GM18498 (cell line): ENCODE results near the gene RNF40.
A peak's percentile ranks its signal among the peaks of the same experiment; 100 is the strongest.

ENCODE experiments used
- ATAC-seq: cut with Tn5 transposase; IDR thresholded peaks from one replicate; pipeline ENCODE4 v1.9.1; 2021; ENCODE audit warnings: mild to moderate bottlenecking, moderate library complexity; ENCODE audit not compliant: unreplicated experiment

Gene RNF40

GRCh38 chr16:30740364-30741251 is 21.5 kb upstream of the RNF40 start:
- no peak for ATAC-seq

- no peak for ATAC-seq
Measured at GRCh38 chr16:30741461-30741914, 20.6 kb upstream of the RNF40 start.

DNA sequence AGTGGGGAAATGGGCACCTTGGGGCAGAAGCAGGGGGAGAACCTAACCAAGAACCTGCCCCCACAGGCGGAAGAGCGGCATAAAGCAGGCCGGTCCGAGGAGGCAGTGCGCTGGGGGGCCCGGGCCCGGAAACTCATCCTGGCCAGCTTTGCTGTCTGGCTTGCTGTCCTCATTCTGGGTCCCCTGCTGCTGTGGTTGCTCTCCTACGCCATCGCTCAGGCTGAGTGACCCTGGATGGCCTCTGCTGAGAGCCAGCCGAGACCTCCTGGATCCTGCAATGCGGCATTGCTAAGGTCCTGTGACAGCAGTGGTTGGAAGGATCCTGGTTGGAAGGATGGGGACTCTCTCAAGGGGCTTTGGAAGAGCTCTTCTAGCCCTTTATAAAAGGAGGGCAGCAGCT is 18.4 kb upstream of the RNF40 start:
- ATAC-seq = no peak

- ATAC-seq = no peak
Measured at GRCh38 chr16:30744183-30744582, 17.9 kb upstream of the RNF40 start.

GRCh38 chr16:30745082-30745481 is 17.0 kb upstream of the RNF40 start:
- ATAC-seq = no peak

GRCh38 chr16:30746638-30747175 is 15.4 kb upstream of the RNF40 start:
- ATAC-seq = no peak

DNA sequence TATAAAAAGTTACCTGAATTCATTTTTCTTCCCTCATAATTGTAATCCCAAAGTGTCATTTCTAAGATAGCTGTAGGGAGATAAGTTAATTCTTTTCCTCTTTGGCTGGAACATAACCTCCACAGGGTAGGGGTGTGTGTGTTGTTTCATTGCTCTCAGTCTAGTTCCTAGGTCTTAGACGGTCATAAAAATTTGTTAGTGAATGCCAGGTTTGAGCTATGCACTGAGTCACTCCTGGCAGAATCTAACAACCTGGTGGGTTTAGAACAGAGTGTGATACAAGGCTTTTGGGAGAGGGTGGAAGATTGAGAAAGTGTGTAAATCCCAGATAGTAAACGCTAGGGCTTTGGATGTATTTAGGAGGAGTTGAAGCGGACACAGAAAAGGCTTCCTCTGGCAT is 14.8 kb upstream of the RNF40 start:
- no peak for ATAC-seq

DNA sequence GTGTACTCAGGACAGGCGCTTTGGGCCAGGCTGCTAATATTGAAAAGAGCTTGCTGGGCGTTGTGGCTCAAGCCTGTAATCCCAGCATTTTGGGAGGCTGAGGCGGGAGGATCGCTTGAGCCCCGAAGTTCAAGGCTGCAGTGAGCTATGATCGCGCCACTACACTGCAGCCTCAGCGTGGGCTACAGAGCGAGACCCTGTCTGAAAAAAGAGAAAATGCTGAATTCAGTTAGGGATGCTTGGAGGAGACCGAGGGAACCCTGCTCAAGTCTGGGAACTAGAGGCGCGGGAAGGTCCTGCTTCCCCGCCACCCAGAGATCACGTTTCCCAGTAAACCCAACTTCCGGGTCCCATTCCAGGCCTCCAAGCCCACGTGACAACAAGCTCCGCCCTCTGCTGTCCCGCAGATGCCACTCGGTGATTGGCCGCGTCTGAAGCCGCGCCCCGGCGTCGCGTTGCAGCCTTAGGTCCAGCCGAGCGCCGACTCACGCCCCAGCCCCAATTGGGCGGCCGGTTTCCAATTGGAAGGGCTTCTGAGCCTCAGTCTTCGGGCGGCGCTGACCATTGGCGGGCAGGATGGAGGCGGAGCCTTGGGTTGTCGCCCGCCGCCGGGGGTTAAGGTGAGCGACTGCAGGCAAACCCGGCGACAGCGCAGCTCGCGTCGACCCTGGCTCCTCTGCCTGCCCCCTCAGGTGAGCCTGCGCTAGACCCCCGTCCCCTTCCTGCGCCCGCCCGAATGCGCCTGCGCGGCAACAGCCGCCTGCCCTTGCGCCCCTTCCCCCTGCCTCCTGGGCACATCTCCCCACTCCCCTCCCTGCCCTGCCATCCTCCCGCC is 14.1 kb upstream of the RNF40 start, which contains the start of gene PHKG2:
Gene PHKG2, plus strand, starts transcription at position 627 of the 835 bp plus-strand sequence. CDS start 396 bp downstream, outside the sequence.
- peak; percentile 95 for ATAC-seq

GRCh38 chr16:30748634-30749445 is 13.3 kb upstream of the RNF40 start:
- peak; percentile 27 for ATAC-seq

GRCh38 chr16:30750201-30750600 is 11.9 kb upstream of the RNF40 start:
- ATAC-seq = no peak

- no peak for ATAC-seq
Measured at GRCh38 chr16:30750876-30751465, 11.2 kb upstream of the RNF40 start.

GRCh38 chr16:30753596-30753995 is 8.5 kb upstream of the RNF40 start:
- ATAC-seq = no peak

DNA sequence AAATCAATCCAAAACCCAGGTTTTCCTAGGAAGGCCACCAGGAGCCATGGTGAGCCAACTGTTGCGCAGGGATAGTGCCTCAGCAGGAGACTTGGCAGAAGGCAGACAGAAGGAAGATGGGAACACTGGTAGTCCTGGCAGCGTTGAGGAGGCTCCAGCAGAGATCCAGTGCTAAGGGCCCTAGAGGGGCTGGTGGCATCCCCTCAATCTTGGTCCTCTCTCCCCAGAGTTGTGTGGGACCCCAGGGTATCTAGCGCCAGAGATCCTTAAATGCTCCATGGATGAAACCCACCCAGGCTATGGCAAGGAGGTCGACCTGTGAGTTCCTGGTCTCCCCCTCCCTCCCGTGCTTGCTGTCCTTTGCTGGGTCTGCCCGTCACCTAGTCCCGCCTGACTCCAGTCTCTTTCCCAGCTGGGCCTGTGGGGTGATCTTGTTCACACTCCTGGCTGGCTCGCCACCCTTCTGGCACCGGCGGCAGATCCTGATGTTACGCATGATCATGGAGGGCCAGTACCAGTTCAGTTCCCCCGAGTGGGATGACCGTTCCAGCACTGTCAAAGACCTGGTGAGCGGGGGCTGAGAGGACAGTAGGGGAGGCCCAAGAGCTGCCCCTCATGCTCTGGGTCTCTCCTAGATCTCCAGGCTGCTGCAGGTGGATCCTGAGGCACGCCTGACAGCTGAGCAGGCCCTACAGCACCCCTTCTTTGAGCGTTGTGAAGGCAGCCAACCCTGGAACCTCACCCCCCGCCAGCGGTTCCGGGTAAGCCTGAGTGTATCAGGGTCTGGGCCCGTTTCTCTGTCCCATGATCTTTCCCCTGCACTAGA is 6.0 kb upstream of the RNF40 start:
- ATAC-seq = no peak

GRCh38 chr16:30756781-30757100 is 5.4 kb upstream of the RNF40 start:
- no peak for ATAC-seq

DNA sequence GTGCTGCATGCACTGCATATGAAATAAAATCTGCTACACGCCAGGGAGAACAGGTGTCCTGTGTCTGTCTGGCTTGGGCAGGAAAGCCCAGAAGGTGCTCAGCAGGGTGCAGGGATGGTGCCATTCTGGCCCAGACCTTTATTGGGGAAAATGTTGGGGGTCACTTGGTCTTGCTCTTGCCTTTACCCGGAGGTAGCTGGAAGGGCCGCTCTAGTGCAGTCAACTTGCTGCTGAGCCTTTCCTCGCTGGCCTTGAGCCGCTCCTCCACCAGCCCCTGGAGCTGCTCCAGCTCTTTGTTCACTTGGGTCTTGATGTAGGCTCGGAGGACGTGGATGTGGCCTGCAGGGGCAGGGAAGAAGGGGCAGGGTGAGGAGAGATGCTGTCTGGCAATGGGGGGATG is 4.8 kb upstream of the RNF40 start:
- no peak for ATAC-seq

DNA sequence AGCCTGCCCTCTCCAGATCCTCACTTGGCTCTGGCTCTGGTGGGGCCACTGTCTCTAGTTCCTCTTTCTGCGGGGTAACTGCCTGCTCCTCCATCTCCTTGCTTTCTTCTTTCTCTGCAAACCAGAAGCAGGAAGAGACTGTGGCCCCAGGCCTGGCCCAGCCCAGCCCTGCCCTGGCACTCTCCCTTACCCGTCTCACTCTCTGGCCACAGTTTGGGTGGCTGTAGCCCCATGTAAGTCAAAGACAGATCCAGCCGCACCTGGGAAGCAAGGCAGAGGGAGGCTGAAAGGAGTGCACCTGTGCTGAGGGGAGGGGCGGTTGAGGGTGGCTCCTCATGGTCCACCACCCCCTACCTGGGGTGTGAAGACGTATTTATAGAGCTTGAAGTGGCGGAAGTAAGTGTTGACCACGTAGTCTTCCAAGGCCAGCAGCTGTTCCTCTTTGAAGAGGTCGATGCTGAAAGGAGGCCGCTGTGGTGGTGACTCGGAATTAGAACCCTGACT is 3.1 kb upstream of the RNF40 start:
- no peak for ATAC-seq

DNA sequence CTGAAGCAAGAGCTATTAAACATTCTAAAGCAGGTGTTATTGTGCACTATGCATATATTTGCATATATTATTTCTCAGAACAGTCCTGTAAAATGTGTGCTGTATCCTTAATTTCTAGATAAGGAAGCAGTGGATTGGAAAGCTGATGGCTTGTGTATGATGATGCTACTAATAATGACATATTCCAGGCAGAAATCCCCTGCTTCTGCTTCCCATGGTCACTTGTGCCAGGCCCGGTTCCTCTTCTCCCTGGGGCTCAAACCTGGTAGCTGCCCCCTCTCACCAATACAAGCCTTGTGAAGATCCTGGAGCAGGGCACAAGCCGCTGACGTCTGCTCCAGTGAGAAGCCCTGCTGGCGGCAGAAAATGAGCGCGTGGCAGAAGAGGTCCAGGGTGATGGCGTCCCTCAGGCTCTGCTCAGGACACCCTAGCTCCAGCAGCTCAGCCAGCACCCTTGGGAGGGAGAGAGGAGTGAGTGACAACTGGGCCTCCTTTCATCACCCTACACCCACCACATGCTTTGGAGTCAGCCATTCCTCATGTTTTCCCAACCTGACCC is 2.0 kb upstream of the RNF40 start:
- no peak for ATAC-seq

GRCh38 chr16:30760577-30761426 is 1.3 kb upstream of the RNF40 start:
- ATAC-seq = no peak
